HepG2 (cell line): ENCODE measurements around the gene COL9A2. TPM values are rescaled to one million over a fixed set of nuclear protein-coding genes. Genes with fewer than 3 reads are reported as not detected.

Source experiments
- DMTF1 ChIP-seq: sonication (generic); formaldehyde crosslinking; IDR thresholded peaks from 2 replicates; pipeline ENCODE4 v1.4.0; 2020; ENCODE audit warnings: mild to moderate bottlenecking, missing genetic modification reagents
- E2F2 ChIP-seq: sonication (generic); formaldehyde crosslinking; IDR thresholded peaks from 2 replicates; pipeline ENCODE4 v1.4.0; 2020; ENCODE audit warnings: missing genetic modification reagents, borderline replicate concordance
- FOXA1 ChIP-seq, 2 experiments: fragments of 450-650 bp in 1 of 2; sonication (generic) in 1 of 2; formaldehyde crosslinking in 1 of 2; IDR thresholded peaks; 2 replicates each; pipeline versions ENCODE4 v1.4.0 to v1.6.1; 2016 to 2020; ENCODE audit warnings: missing genetic modification reagents in 1 of 2
- FOXM1 ChIP-seq: sonication (generic); formaldehyde crosslinking; IDR thresholded peaks from 2 replicates; pipeline ENCODE4 v1.5.0; 2020; ENCODE audit warnings: missing genetic modification reagents
- GATAD1 ChIP-seq: IDR thresholded peaks from 2 replicates; pipeline ENCODE4 v1.6.1; 2016; ENCODE audit warnings: missing genetic modification reagents, missing compliant biosample characterization
- HMGXB3 ChIP-seq: sonication (generic); formaldehyde crosslinking; IDR thresholded peaks from 2 replicates; pipeline ENCODE4 v1.4.0; 2020; ENCODE audit warnings: missing genetic modification reagents, borderline replicate concordance
- KDM6A ChIP-seq: IDR thresholded peaks from 2 replicates; pipeline ENCODE4 v1.6.1; 2016; ENCODE audit warnings: low read depth
- KMT2A ChIP-seq: sonication (generic); formaldehyde crosslinking; IDR thresholded peaks from 2 replicates; pipeline ENCODE4 v1.4.0; 2020; ENCODE audit warnings: missing genetic modification reagents
- MTF2 ChIP-seq: sonication (generic); formaldehyde crosslinking; IDR thresholded peaks from 2 replicates; pipeline ENCODE4 v1.5.0; 2020; ENCODE audit warnings: missing genetic modification reagents, borderline replicate concordance
- NCOA2 ChIP-seq: sonication (generic); formaldehyde crosslinking; IDR thresholded peaks from 2 replicates; pipeline ENCODE4 v1.8.0; 2022; ENCODE audit warnings: inconsistent platforms
- NFE2L2 ChIP-seq: fragments of 150-350 bp; IDR thresholded peaks from 2 replicates; pipeline ENCODE4 v1.6.1; 2014; ENCODE audit warnings: low read length
- PTBP1 ChIP-seq: fragments of 200-400 bp; formaldehyde crosslinking; IDR thresholded peaks from 2 replicates; pipeline ENCODE4 v1.6.1; 2018; ENCODE audit warnings: low read length, low read depth; ENCODE audit not compliant: poor library complexity, severe bottlenecking
- RFXAP ChIP-seq: sonication (generic); formaldehyde crosslinking; IDR thresholded peaks from 2 replicates; pipeline ENCODE4 v1.4.0; 2020; ENCODE audit warnings: missing genetic modification reagents, borderline replicate concordance
- SAP130 ChIP-seq: IDR thresholded peaks from 2 replicates; pipeline ENCODE4 v1.6.1; 2016; ENCODE audit warnings: low read depth
- SKIL ChIP-seq: sonication (generic); formaldehyde crosslinking; IDR thresholded peaks from 2 replicates; pipeline ENCODE4 v1.8.0; 2022; ENCODE audit warnings: missing genetic modification reagents, mild to moderate bottlenecking, moderate library complexity, borderline replicate concordance
- ZFP90 ChIP-seq: sonication (generic); formaldehyde crosslinking; IDR thresholded peaks from 2 replicates; pipeline ENCODE4 v1.8.0; 2022; ENCODE audit warnings: missing genetic modification reagents, mild to moderate bottlenecking, inconsistent platforms, borderline replicate concordance
- ZNF234 ChIP-seq: sonication (generic); formaldehyde crosslinking; conservative IDR thresholded peaks from 2 replicates; pipeline ENCODE4 v1.5.1; 2020; ENCODE audit warnings: mild to moderate bottlenecking, missing genetic modification reagents
- ZNF616 ChIP-seq: sonication (generic); formaldehyde crosslinking; IDR thresholded peaks from 2 replicates; pipeline ENCODE4 v1.5.0; 2020; ENCODE audit warnings: low read depth, mild to moderate bottlenecking, missing genetic modification reagents
- ZNF672 ChIP-seq: sonication (generic); formaldehyde crosslinking; IDR thresholded peaks from 2 replicates; pipeline ENCODE4 v1.8.1; 2022; ENCODE audit warnings: missing genetic modification reagents
- ZNF850 ChIP-seq: sonication (generic); formaldehyde crosslinking; conservative IDR thresholded peaks from 2 replicates; pipeline ENCODE4 v1.9.0; 2021; ENCODE audit warnings: mild to moderate bottlenecking, missing genetic modification reagents
- polyA plus RNA-seq, 8 experiments: library from polyadenylated mRNA; depleted of rRNA in 3 of 8; stranded (reverse) in 7 of 8; unstranded in 1 of 8; fragments of >200 nt; fragmentation: Illumina TruSeq in 4 of 8; extraction: Trizol in 4 of 8; gene quantifications; 2 replicates each; pipeline versions ENCODE4 v1.2.1 to v1.2.3, GENCODE V29; 2011 to 2016; ENCODE audit warnings: low read depth in 4 of 8, missing spikeins in 1 of 8, mixed read lengths in 1 of 8; ENCODE audit not compliant: insufficient read depth in 1 of 8
- total RNA-seq, 5 experiments: library from RNA; depleted of rRNA; stranded (reverse); fragments of >200 nt; fragmentation: Illumina TruSeq; extraction: Trizol; gene quantifications; 2 replicates each; pipeline ENCODE4 v1.2.3, GENCODE V29; 2016; ENCODE audit warnings: low read depth in 1 of 5

COL9A2 gene
- total and polyA plus RNA-seq, 2 of the 13 experiments (the other 11 are each of a cell fraction or from before 2014, with no cell fraction given): 20.2 to 26.9 TPM

- TF ChIP-seq NFE2L2: peak; percentile 37; the same call in 1 of the 2 replicates
- no peak for TF ChIP-seq SKIL (CRISPR knock-in tag)
- no peak for TF ChIP-seq PTBP1
- no peak for TF ChIP-seq RFXAP (CRISPR knock-in tag)
- TF ChIP-seq FOXA1 (IDR thresholded peaks at IDR 0.05): no peak
- no peak for TF ChIP-seq FOXA1 (CRISPR knock-in tag; IDR thresholded peaks at IDR 0.05)
- no peak for TF ChIP-seq ZNF850 (CRISPR knock-in tag)
- TF ChIP-seq E2F2 (CRISPR knock-in tag): no peak
- TF ChIP-seq KMT2A (CRISPR knock-in tag): no peak
- no peak for TF ChIP-seq MTF2 (CRISPR knock-in tag)
- TF ChIP-seq ZNF616 (CRISPR knock-in tag): no peak
- TF ChIP-seq SAP130 (CRISPR knock-in tag): no peak; the same call in 1 of the 2 replicates
- no peak for TF ChIP-seq HMGXB3 (CRISPR knock-in tag)
- TF ChIP-seq ZNF234 (CRISPR knock-in tag): no peak
- TF ChIP-seq DMTF1 (CRISPR knock-in tag): no peak
- no peak for TF ChIP-seq GATAD1
- no peak for TF ChIP-seq ZNF672
- TF ChIP-seq NCOA2 (CRISPR knock-in tag): peak; percentile 65
- TF ChIP-seq FOXM1 (CRISPR knock-in tag): no peak
- no peak for TF ChIP-seq ZFP90
- TF ChIP-seq KDM6A (CRISPR knock-in tag): no peak
These were observed 3.6 kb downstream of the COL9A2 start (continued) for GRCh38 chr1:40313329-40313957.
